Ramos (cell line): ENCODE data around the gene TRAF3IP3.

Source experiments
- in situ Hi-C: fragments of 300-500 bp; cut with MboI; formaldehyde crosslinking; loops from one replicate; pipeline ENCODE4 v1.14.3; 2022; ENCODE audit warnings: low sequenced_read_pairs; ENCODE audit not compliant: unreplicated experiment

The TRAF3IP3 gene

GRCh38 chr1:209819058-209819457, 63.2 kb downstream of the TRAF3IP3 start:
- in situ Hi-C loops: no loop called here

- in situ Hi-C loops: no loop called here
Measured at GRCh38 chr1:209820986-209821385, 65.1 kb downstream of the TRAF3IP3 start.

DNA sequence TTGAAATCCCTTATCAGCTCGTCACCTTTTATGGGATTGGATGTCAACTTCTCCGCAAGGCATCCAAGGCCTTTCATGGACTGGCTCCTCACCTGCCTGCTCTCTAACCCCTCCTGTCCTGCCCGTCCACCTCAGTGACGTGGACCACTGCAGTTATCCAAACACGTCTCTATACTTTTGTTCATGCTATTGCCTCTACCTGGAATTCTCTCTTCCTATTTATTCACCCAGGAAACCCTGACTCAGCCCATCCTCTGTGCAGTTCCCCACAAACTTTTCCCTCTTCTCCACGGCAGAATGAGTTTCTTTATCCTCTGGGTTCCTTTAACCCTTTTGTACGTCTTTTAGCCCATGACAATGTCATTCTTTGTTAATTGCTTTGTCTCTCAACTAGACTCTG, 66.9 kb downstream of the TRAF3IP3 start:
- in situ Hi-C loops: no loop called here

DNA sequence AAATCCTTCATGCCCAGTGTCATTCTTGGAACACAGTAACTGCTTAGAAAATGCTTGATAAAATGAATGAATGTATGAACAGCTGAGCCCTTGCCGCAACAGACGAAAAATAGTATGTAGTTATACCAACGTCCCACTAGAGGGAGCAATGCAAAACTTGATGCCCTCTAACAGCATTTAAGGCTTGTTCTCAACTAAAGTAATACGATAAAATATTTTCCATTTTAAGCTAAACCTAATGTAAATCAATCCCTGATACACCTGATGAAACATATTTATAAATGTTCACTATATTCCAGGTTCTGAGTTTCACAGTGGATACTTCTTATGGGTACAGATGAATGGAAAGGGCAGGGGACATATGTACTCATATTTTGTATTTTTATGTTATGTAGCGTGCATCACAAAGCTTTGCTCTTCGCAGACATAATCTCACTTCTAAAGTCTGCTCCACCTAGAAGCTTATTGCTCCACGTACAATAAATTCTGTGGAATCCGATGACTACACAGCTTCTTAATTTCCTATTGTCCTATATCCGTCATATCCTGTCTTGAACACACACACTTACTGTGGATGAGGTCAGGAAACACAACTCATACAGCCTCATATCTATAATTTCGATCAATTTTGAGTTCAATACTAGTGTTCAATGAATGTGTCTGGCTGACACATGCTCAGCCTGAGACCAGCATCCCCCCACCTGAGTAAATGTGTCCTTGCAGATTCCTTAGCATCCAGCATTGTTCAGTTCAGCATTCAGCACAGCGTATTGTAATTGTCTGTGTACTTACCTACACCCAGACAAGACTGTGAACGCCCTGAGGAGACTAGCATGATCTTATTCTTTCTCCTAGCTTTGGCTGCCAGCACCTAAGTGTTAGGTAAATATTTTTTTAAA, 67.5 kb downstream of the TRAF3IP3 start:
- in situ Hi-C loops: no loop called here

DNA sequence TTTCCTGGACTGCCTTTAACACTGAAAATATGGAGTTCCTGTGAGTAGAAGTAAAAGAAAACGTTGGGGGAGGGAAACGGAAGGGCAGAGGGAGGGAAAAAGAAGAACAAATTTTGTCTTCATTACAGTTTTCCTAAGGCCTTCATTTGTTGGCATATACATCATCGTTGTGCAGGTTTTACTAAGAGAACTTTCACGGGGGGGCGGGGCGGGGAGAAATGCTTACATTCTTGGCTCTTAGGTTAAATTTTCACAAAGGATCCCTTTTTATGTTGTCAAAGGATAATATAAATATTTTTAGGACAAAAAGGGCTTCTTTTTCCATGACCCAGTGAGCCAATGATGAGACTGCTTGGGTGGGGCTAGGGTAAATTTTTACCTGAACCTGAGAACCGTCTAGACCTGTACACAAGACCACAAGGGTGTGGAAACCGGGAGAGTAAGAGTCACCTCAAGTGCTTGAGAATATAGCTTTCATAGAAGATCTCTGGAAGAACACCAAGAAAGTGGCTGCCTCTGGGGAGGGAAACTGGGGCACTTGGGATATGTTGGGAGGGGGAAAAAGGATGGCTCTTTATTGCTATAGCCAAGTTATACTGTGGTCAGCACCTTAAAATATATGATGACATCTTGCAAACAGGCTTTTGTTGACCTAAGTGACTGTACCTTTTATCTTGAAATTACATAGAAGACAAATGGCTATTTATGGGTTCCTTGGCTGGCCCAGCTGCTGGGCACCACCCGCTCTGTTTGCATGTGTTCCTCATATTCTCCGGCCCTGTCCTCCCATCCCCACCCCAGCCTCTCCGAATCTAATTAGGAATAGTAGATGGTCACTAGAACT, 70.0 kb downstream of the TRAF3IP3 start:
- in situ Hi-C loops: no loop called here

GRCh38 chr1:209827384-209828262, 71.8 kb downstream of the TRAF3IP3 start, which contains the start of gene UTP25:
Gene UTP25, plus strand, starts transcription at chr1:209827972. Its CDS starts 92 bp downstream, at chr1:209828064.
- in situ Hi-C loops: no loop called here

DNA sequence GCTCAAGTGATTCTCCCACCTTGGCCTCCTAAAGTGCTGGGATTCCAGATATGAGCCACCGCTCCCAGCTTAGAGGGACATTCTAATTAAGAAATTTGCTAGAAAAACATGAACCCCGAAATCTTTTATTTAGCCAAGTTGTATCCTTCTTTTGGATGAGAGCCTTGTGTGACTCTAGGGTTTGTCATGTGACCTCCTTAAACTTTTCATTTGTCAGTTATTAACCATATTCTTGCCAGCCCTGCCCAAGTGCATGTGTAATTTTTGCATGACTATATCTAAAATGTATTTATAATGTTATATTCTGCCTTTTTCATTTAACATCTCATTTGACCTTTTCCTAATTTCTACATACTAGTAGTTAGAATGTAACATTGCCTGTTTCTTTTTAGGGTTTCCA, 73.9 kb downstream of the TRAF3IP3 start:
- in situ Hi-C loops: no loop called here

DNA sequence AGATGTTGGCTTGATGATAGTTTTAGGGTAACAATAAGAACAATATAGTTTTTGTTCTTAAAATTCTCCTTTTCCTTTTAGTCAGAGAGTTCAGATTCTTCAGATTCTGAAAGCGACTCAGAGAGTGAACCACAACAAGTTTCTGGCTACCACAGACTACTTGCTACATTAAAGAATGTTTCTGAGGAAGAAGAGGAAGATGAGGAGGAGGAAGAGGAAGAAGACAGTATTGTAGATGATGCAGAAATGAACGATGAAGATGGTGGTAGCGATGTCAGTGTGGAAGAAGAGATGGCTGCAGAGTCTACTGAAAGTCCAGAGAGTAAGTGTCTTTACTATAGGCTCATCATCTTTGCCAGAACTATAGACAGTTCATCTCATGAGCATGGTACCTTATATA, 74.9 kb downstream of the TRAF3IP3 start:
- in situ Hi-C loops: no loop called here

DNA sequence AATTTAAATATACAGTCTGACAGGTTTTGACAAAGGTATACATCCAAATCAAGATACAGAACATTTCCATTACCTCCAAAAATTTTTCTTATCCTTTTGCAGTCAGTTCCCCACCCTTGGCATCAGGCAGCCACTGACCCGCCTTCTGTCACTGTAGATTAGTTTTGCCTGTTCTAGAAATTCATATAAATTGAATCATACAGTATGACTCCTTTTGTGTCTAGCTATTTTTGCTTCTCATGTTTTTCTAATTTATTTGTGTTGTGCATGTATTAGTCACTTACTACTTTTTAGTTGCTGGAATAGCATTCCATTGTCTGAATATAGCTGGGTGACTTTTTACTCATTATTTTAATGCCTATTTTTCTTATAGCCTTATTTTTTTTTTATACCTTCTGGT, 75.8 kb downstream of the TRAF3IP3 start:
- in situ Hi-C loops: no loop called here
